DND-41 (cell line): ENCODE results near the gene EFL1.

Experiments used
- ATAC-seq: fragments of 200-7000 bp; cut with Tn5 transposase; 3 replicates; pipeline ENCODE4 v1.9.1; 2021; ENCODE audit warnings: low read depth; ENCODE audit not compliant: insufficient read depth
- DNase-seq: peaks from one replicate; pipeline ENCODE4 v3.0.0-alpha.2; 2020
- H2AFZ ChIP-seq: 2 replicates; pipeline ENCODE4 v1.6.0; 2012; ENCODE audit warnings: low read depth, low read length
- H3K27ac ChIP-seq: 2 replicates; pipeline ENCODE4 v1.5.1; 2012; ENCODE audit warnings: low read length, inconsistent platforms
- H3K27me3 ChIP-seq: fragments of 200-600 bp; sonication (generic); 2 replicates; pipeline ENCODE4 v1.6.0; 2012; ENCODE audit warnings: low read length, mild to moderate bottlenecking, inconsistent platforms; ENCODE audit not compliant: insufficient read depth, poor library complexity
- H3K36me3 ChIP-seq: 2 replicates; pipeline ENCODE4 v1.5.1; 2012; ENCODE audit warnings: low read length, inconsistent platforms; ENCODE audit not compliant: insufficient read depth
- H3K4me1 ChIP-seq: 2 replicates; pipeline ENCODE4 v1.5.1; 2012; ENCODE audit warnings: mild to moderate bottlenecking, low read length; ENCODE audit not compliant: insufficient read depth
- H3K4me2 ChIP-seq: 2 replicates; pipeline ENCODE4 v1.6.0; 2012; ENCODE audit warnings: mild to moderate bottlenecking, moderate library complexity, low read length, inconsistent platforms; ENCODE audit not compliant: insufficient read depth
- H3K4me3 ChIP-seq, 2 experiments: fragments of 200-600 bp in 1 of 2; shearing (Covaris generic) in 1 of 2; 2 replicates each; pipeline ENCODE4 v1.5.1; 2012 to 2016; ENCODE audit warnings: inconsistent platforms in 2 of 2, low read length in 2 of 2, mild to moderate bottlenecking in 2 of 2, low read depth in 1 of 2, moderate library complexity in 1 of 2
- H3K79me2 ChIP-seq: 2 replicates; pipeline ENCODE4 v1.6.0; 2012; ENCODE audit warnings: low read length, inconsistent platforms; ENCODE audit not compliant: insufficient read depth
- H3K9ac ChIP-seq: 2 replicates; pipeline ENCODE4 v1.6.0; 2012; ENCODE audit warnings: low read depth, mild to moderate bottlenecking, inconsistent platforms, low read length, moderate library complexity
- H3K9me3 ChIP-seq: 2 replicates; pipeline ENCODE4 v1.5.1; 2012; ENCODE audit warnings: low read length, moderate library complexity, mild to moderate bottlenecking, inconsistent platforms; ENCODE audit not compliant: insufficient read depth, severe bottlenecking
- H4K20me1 ChIP-seq: 2 replicates; pipeline ENCODE4 v1.6.0; 2012; ENCODE audit warnings: low read length; ENCODE audit not compliant: insufficient read depth
- EZH2 ChIP-seq: IDR thresholded peaks from 3 replicates; pipeline ENCODE4 v1.6.1; 2012; ENCODE audit warnings: borderline replicate concordance, low read depth, mild to moderate bottlenecking, moderate library complexity, low read length, inconsistent platforms; ENCODE audit not compliant: severe bottlenecking
- TF ChIP-seq, protein P1 (sequence below): IDR thresholded peaks from 2 replicates; pipeline ENCODE4 v1.5.1; 2012; ENCODE audit warnings: borderline replicate concordance, low read length, moderate library complexity, mild to moderate bottlenecking; ENCODE audit not compliant: poor library complexity, severe bottlenecking; ENCODE audit errors: extremely low read depth

EFL1 gene

DNA sequence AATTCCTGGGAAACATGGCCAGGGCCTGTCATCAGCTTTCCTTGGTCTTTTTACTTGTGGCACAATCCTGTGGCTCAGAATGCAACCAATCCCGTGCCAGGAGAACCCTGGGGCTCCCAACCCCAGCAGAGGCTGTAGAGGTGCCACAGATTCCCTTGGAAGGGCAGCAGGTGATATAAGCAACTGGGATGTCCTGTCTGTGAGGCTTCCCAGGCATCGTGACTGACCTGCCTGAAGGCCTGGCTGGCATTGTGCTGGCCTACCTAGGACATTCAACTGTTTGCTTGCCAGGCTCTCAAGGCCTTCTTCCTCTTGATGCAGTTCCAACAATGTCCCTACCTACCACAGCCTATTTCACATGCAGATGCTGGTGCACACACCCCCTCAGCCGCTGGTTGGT, 144.5 kb downstream of the EFL1 start:
- DNase-seq (no peak), ATAC-seq (no peak)
- no peaks in the 10 kb centered on the region for H3K27me3 ChIP-seq
- H3K4me3 ChIP-seq: no peak overlapping the region
- no peak overlapping the region for H2AFZ ChIP-seq
- no peak overlapping the region for H3K27ac ChIP-seq
- peaks cover 5% of the 10 kb centered on the region; the same call in 1 of the 2 replicates for H3K36me3 ChIP-seq
- TF ChIP-seq, protein P1, sequence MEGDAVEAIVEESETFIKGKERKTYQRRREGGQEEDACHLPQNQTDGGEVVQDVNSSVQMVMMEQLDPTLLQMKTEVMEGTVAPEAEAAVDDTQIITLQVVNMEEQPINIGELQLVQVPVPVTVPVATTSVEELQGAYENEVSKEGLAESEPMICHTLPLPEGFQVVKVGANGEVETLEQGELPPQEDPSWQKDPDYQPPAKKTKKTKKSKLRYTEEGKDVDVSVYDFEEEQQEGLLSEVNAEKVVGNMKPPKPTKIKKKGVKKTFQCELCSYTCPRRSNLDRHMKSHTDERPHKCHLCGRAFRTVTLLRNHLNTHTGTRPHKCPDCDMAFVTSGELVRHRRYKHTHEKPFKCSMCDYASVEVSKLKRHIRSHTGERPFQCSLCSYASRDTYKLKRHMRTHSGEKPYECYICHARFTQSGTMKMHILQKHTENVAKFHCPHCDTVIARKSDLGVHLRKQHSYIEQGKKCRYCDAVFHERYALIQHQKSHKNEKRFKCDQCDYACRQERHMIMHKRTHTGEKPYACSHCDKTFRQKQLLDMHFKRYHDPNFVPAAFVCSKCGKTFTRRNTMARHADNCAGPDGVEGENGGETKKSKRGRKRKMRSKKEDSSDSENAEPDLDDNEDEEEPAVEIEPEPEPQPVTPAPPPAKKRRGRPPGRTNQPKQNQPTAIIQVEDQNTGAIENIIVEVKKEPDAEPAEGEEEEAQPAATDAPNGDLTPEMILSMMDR: no peak
- no peak for TF ChIP-seq EZH2
- H3K4me1 ChIP-seq: no peaks in the 10 kb centered on the region
- no peaks in the 10 kb centered on the region for H3K9me3 ChIP-seq
- H3K4me2 ChIP-seq: no peak overlapping the region
- no peaks in the 10 kb centered on the region for H3K79me2 ChIP-seq
- no peaks in the 10 kb centered on the region for H4K20me1 ChIP-seq
- H3K9ac ChIP-seq: no peak overlapping the region

DNA sequence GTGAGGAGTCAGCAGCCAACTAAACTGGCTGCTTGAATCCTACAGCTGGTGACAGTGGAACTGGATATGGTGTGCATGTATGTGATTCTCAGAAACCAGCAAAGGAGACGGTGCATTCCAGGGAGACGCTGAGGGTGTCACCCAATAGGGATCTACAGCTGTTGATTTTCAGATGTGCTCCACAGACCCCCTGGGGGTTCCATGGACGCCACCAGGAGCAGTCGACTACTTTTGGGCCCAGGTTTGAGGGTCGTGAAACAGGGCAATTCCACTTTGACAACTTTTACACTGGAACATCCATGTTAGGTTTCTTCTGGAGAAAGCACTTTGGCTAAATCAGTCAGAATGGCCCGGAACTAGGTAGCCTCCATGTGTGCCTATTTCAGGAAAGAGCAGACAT, 145.2 kb downstream of the EFL1 start:
- Histone ChIP-seq H3K4me2 (no peak overlapping the region), H3K4me3 (no peak overlapping the region), H3K79me2 (no peaks in the 10 kb centered on the region), H3K9me3 (no peaks in the 10 kb centered on the region), H3K36me3 (peaks cover 5% of the 10 kb centered on the region; the same call in 1 of the 2 replicates), H4K20me1 (no peaks in the 10 kb centered on the region), H3K27me3 (no peaks in the 10 kb centered on the region), H3K27ac (no peak overlapping the region), H3K9ac (no peak overlapping the region), H3K4me1 (no peaks in the 10 kb centered on the region), H2AFZ (no peak overlapping the region)
- DNase-seq (no peak), ATAC-seq (no peak)
- TF ChIP-seq, protein P1: no peak
- TF ChIP-seq EZH2: no peak

DNA sequence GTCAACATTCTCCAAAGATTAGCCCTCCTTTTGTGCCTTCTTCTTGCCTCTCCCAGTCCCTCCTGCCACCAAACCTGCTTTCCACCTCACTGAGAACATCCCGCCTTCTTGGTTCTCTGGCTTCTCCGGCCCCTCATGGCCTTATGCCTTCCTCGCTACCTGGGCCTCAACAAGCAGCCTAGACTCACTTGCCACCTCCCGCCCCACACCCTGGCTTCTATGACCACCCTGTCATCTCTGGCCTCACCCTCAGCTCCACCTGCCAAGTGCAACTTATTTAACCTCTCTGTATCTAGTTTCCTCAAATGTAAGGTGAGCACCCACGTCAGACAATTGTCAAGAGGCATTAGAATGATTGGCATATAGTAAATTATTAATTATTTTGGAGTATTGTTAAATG, 147.9 kb downstream of the EFL1 start:
- Histone ChIP-seq H3K27ac (no peak overlapping the region), H3K4me1 (no peaks in the 10 kb centered on the region), H3K4me2 (no peak overlapping the region), H3K36me3 (no peaks in the 10 kb centered on the region; the same call in 1 of the 2 replicates), H3K9me3 (no peaks in the 10 kb centered on the region), H3K9ac (no peak overlapping the region), H2AFZ (no peak overlapping the region), H3K79me2 (no peaks in the 10 kb centered on the region), H4K20me1 (no peaks in the 10 kb centered on the region), H3K27me3 (no peaks in the 10 kb centered on the region), H3K4me3 (no peak overlapping the region)
- ATAC-seq: no peak
- TF ChIP-seq EZH2: no peak
- TF ChIP-seq, protein P1: no peak
- DNase-seq: no peak

DNA sequence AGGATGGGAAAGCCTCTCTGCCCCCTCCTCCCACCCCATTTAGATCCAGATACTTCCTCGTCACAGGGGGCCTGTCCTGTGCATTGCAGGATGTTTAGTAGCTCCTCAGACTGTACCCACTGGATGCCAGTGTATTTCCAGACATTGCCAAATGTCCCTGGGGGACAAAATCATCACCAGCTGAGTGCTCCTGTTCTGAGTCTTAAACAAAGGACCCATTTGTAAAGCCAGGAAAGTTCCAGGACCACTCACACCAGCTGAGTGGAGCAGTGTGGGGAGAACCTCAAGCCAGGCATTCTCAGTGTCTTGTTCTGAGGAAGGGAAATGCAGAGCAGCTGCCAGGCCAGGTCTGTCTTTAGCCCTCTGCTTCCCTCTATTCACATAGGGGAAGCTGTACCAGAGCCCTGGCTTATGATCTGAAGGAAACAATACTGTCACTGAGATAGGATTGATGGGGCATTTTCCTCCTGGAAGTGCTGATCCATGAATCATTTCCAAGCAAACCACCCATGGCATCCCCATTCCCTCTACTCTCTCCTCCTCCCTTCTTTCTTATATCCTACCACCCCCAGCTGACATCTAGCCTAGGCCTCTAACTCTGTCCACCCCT, 149.3 kb downstream of the EFL1 start:
- H3K27ac ChIP-seq: no peak overlapping the region
- no peak overlapping the region for H3K4me2 ChIP-seq
- H3K27me3 ChIP-seq: no peaks in the 10 kb centered on the region
- no peaks in the 10 kb centered on the region for H3K9me3 ChIP-seq
- no peak for DNase-seq
- no peaks in the 10 kb centered on the region for H3K36me3 ChIP-seq
- no peak overlapping the region for H3K9ac ChIP-seq
- ATAC-seq: no peak
- no peaks in the 10 kb centered on the region for H3K4me1 ChIP-seq
- no peaks in the 10 kb centered on the region for H3K79me2 ChIP-seq
- no peak for TF ChIP-seq EZH2
- TF ChIP-seq, protein P1: no peak
- no peak overlapping the region for H2AFZ ChIP-seq
- no peaks in the 10 kb centered on the region for H4K20me1 ChIP-seq
- H3K4me3 ChIP-seq: no peak overlapping the region
